Activated naive CD8-positive, alpha-beta T cell treated with anti-CD3 and anti-CD28 coated beads for 36 hours (primary cell): ENCODE data around the gene TRAPPC5. TPM values are rescaled to one million over a fixed set of nuclear protein-coding genes. Genes with fewer than 3 reads are reported as not detected.
A peak's percentile ranks its signal among the peaks of the same experiment; 100 is the strongest.

Source experiments
- DNase-seq: peaks from one replicate; pipeline ENCODE4 v3.0.0; 2021
- H3K27ac Mint-ChIP-seq: one replicate; pipeline ENCODE4 v1.8.0; 2022; ENCODE audit warnings: mild to moderate bottlenecking, moderate library complexity, mixed read lengths
- H3K27me3 Mint-ChIP-seq: one replicate; pipeline ENCODE4 v1.8.0; 2022; ENCODE audit warnings: mild to moderate bottlenecking, mixed read lengths
- H3K36me3 Mint-ChIP-seq: one replicate; pipeline ENCODE4 v1.8.0; 2021; ENCODE audit warnings: mild to moderate bottlenecking, mixed read lengths
- H3K4me1 Mint-ChIP-seq: one replicate; pipeline ENCODE4 v1.8.0; 2021; ENCODE audit warnings: mixed read lengths
- H3K4me3 Mint-ChIP-seq: one replicate; pipeline ENCODE4 v1.8.0; 2022; ENCODE audit warnings: mild to moderate bottlenecking, moderate library complexity, mixed read lengths
- H3K9me3 Mint-ChIP-seq: one replicate; pipeline ENCODE4 v1.8.0; 2022; ENCODE audit warnings: mixed read lengths
- total RNA-seq, 2 experiments: library from RNA; stranded (reverse); gene quantifications; one replicate each; pipeline ENCODE4 v1.2.3, GENCODE V29; 2021

The TRAPPC5 gene
- 10 to 100 TPM; 83.3 to 83.8 TPM for total RNA-seq

DNA sequence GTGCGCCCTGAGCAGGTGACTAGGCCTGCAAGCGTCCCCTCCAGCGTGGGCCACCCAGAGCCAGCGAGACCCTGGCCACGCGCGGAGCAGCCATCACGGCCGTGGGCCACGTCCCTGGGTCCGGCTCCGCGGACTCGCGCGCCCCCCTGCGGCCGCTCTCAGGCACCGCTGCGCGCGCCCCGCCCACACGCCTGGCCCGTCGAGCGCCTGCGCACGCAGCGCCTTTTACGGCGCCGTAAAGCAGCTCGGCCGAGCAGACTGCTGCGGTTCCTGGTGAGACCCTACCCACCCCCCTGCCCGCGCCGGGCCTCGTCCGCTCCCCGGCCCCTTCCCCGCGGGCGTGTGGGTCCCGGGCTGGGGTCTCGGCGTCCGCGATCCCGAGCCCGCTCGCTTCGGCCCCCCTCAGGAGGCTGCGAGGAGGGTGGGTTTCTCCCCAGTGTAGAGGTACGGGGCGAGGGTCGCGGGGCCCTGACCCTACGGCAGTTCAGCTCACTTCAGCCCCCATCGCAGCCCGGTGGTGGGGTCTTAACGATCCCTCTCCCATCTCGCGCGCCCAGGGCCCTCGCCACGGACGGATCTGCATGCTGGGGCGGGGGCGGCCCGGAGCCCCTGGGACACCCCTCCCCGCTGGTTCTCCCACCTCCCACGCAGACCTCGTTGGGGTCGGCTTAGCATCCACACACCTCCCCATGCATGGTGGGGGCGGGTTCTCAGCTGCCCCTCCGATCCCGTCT is at the start of gene TRAPPC5:
Gene TRAPPC5, plus strand, starts transcription at position 228 of the 734 bp plus-strand sequence. CDS start 1,421 bp downstream, outside the sequence.
- peaks cover 24% of the 10 kb centered on the region for H3K27me3 Mint-ChIP-seq
- peaks cover 53% of the 10 kb centered on the region for H3K4me1 Mint-ChIP-seq

DNA sequence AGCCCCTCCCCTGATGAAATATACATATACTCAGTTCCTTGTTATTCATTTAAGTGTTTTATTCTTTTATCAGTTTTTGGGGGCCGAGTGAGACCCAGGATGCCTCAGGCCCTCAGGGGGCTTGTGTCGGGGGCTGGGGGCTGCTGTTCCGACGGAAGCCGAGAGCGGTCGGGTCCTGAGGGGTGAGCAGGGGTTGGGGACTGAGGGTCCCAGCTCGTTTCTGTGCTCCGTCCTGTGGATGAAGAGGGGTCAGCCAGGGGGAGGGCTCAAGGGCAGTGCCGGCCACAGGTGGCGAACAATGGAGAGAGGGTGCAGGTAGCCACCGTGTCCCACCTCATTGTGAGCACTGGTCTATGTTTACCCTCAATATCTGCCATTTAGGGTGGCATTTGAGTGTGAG is 49.1 kb upstream of the TRAPPC5 start:
- Mint-ChIP-seq H3K27me3 (no peaks in the 10 kb centered on the region), H3K36me3 (peaks cover 6% of the 10 kb centered on the region), H3K27ac (no peak overlapping the region), H3K9me3 (no peaks in the 10 kb centered on the region), H3K4me1 (peaks cover 24% of the 10 kb centered on the region), H3K4me3 (no peak overlapping the region)
- no peak for DNase-seq

More for the DNA sequence above, at the start of gene TRAPPC5:
- Mint-ChIP-seq H3K36me3 (peaks cover 11% of the 10 kb centered on the region), H3K4me3 (peak within 1 kb of the TSS; percentile 94), H3K9me3 (no peaks in the 10 kb centered on the region), H3K27ac (peak within 1 kb of the TSS; percentile 94)
- peak; percentile 91 for DNase-seq

DNA sequence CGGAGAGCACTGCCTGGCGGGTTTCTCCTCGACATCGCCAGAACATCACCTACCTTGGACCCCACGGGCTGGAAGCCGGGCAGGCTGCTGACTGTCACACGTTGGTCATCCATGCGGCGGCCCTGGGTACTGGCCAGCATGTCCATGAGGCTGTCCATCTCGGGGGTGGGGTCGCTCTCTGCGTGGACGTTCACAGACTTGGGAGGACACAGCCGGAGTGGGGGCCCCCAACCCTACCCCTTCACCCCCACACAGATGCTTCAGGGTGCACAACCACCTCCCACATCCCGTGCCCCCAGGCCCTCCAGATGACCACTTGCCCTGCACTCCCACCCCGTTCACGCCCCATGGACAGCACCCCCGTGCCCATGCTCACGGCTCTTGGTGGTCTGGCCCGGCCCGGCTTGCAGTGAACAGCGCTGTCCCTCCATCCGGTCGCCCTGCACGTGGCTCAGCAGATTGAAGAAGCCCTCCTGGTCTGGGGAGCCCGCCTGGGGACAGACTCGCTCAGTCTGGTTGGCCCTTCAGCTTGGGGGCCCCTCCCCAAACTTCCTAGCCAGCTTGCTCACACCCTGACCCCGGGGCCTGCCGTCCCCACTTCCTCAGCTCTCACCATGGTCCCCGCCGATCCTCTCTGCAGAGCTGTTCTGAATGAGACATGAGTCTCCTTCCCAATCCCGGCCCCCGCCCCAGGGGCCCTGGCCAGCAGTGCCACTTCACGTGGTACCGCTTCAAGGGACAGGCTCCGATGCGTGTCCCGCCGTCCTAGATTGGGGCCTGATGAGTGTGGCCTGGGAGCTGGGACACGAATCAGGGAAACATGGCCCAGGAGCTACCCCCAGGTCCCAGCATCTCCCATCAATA is 48.1 kb upstream of the TRAPPC5 start:
- Mint-ChIP-seq H3K27ac (no peak overlapping the region), H3K4me1 (peaks cover 26% of the 10 kb centered on the region), H3K4me3 (no peak overlapping the region)

DNA sequence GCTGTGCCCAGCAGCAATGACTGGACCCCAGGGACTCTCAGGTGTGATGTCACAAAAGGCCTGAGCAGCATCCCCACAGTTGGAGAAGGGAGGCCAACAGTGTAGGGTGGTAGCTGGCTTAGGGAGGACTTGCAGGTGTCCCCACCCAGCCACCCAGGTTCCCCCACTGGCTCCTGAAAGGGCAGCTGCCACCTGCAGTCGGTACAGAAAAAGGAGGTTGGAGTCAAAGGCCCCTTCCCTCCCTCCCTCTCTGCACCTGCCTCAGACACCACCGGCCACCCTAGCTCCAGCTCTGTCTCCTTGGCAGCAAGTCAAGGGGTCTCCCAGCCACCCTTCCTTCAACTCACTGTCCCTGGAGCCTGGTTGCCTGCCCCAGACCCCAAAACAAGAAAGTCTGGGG is 46.9 kb upstream of the TRAPPC5 start, which contains the start of gene PCP2:
Gene PCP2, minus strand, starts transcription at position 22 of the 400 bp plus-strand sequence. CDS start 262 bp downstream, outside the sequence.
- Mint-ChIP-seq H3K9me3 (no peaks in the 10 kb centered on the region), H3K4me1 (peaks cover 21% of the 10 kb centered on the region), H3K36me3 (peaks cover 4% of the 10 kb centered on the region), H3K4me3 (no peak within 1 kb of the TSS), H3K27ac (no peak within 1 kb of the TSS), H3K27me3 (no peaks in the 10 kb centered on the region)
- no peak for DNase-seq

More for the DNA sequence above, 48.1 kb upstream of the TRAPPC5 start:
- Mint-ChIP-seq H3K27me3 (no peaks in the 10 kb centered on the region), H3K9me3 (no peaks in the 10 kb centered on the region), H3K36me3 (peaks cover 4% of the 10 kb centered on the region)
- DNase-seq, result no peak

DNA sequence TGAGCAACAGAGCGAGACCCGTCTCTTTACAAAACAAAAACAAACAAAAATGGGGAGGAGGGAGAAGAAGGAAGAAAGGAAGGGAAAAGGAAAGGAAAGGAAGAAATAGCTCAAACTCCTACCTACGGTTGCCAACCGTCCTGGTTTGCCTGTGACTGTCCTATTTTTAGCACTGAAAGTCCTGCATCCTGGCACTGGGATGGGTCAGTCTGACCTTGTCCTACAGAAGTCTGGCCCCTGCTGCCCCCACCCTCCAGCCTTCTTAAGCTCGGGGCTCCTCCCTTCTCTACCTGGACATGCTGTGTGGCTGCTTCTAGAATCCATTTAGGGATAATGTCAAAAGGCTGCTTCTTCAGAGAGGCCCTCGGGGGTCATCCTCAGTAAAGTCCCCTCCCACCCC is 45.0 kb upstream of the TRAPPC5 start:
- Mint-ChIP-seq H3K36me3 (peaks cover 6% of the 10 kb centered on the region), H3K4me1 (peaks cover 17% of the 10 kb centered on the region), H3K4me3 (peak overlapping the region; percentile 48), H3K27me3 (no peaks in the 10 kb centered on the region), H3K27ac (no peak overlapping the region), H3K9me3 (no peaks in the 10 kb centered on the region)
- DNase-seq, result no peak

DNA sequence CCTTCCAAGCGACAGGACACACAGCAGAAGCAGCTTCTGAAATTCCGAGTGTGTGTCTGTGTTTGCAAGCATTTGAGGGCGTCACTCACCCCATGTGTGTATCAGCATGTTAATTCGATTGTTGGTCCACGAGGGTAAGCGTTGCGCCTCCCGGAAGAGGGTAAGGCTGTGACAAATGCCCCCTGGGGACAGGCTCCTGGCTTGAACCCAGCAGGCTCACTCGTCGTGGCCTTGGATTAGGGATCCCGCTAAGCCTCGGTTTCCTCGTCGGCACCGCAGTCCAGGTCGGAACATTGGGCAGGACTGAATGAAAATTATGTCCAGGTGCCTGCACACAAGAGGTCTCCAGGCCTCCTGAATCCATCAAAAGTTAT is 44.3 kb upstream of the TRAPPC5 start:
- Mint-ChIP-seq H3K4me3 (peak overlapping the region; percentile 85), H3K9me3 (no peaks in the 10 kb centered on the region), H3K4me1 (peaks cover 13% of the 10 kb centered on the region), H3K36me3 (peaks cover 6% of the 10 kb centered on the region), H3K27ac (peak overlapping the region; percentile 82), H3K27me3 (no peaks in the 10 kb centered on the region)
- DNase-seq, result no peak

DNA sequence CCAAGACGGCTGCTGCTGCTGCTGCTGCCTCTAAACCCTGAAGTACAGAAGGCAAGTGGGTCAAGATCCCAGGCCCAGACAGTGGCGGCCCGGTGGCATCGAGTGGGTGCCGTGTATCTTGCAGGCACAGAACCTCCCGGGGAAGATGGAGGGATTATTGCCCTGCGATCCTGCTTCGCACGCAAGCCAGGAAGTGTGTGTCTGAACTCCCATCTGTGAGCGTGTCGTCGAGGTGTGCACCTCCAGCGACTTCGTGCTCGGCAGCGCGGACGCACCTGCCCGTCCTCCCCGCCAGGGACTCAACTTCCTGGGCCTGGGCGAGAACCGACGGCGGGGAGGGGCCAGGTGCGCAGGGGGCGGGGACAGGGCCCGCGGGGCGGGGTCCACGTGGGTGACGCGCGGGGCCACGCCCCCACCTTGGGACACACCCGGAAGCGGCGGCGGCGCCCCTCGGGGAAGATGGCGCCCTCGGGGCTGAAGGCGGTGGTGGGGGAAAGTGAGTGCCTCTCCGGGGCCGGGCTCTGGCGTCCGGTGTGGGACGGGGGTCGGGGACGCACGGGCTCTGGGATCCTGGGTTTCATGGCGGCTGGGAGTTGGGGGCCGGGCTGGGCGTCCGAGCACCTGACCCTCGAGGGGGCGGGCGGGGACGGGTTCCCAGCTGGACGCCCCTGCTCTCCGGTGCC is 43.8 kb upstream of the TRAPPC5 start, which contains the start of gene STXBP2:
Gene STXBP2, plus strand, starts transcription at position 420 of the 683 bp plus-strand sequence. Its CDS starts 40 bp downstream, at position 460.
- Mint-ChIP-seq H3K27ac (peak within 1 kb of the TSS; percentile 82), H3K4me1 (peaks cover 9% of the 10 kb centered on the region), H3K27me3 (no peaks in the 10 kb centered on the region), H3K4me3 (peak within 1 kb of the TSS; percentile 85), H3K9me3 (no peaks in the 10 kb centered on the region), H3K36me3 (peaks cover 6% of the 10 kb centered on the region)
- DNase-seq, result peak; percentile 91

DNA sequence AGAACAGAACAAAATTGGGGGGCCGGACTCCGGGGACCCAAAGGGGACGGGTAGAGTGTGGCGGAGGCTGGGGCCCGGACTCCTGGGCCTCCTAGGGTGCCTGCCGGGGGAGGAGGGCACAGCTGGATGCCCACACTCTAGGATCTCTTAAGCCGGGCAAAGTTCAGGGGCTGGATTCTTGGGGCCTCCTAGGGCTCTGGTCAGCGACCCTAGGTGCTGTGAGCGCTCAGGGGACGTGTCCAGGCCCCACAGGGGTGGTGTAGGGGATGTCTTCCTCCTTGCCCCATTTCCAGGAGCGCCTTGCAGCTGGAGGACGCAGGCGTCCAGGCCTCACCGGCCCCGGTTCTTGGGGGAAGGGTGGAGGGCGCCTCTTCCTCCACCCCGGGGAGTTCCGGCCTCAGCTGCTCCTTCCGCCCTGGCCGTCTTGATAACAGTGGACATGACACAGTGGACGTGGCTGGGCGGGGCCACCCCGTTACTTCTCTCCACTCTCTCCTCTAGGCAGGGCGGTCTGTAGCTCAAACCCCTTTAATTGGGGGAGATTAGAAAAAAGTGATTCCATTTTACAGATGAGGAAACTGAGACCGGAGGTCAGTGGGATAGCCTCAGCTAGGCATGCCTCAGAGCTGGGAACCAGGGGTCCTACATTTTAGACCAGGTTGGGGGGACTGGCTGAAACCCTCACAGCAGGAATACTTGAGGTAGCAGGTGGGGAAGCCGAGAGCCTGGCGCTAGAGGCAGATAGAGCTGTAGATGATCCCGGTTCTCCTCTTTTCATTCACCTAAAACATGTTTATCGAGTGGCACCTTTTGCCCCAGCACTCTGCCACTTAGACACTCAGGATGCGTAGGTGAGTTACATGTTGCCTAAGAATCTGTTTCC is 43.0 kb upstream of the TRAPPC5 start:
- H3K36me3 Mint-ChIP-seq, result peaks cover 6% of the 10 kb centered on the region

DNA sequence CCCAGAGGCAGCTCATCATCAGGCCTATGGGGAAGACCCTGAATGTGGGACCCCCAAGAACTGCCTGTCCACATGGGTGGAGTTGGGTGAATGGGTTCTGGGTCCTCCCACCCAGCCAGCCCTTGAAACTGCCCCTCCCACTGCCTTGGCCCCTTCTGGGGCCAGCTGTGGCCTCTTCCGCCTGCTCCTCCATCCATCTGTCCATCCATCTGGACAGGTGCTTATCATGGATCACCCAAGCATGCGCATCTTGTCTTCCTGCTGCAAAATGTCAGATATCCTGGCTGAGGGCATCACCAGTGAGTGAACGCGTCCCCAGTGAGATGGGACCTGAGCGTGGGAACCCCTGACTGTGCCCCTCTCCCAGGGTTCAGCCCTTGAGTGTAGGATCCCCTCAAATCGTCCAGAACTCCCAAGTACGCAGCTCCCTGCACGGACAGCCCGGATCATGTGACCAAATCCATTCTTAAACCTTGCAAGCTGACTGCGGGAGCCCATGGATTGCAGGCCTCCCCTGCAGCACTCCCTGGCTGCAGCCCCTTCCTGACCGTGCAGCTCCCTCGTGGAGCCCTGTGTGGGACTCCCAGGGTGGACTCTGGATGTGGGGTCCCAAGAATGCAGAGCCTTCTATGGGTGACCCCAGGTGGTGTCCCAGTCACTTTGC is 41.7 kb upstream of the TRAPPC5 start:
- Mint-ChIP-seq H3K27me3 (no peaks in the 10 kb centered on the region), H3K4me3 (no peak overlapping the region)

More for the DNA sequence above, 43.0 kb upstream of the TRAPPC5 start:
- Mint-ChIP-seq H3K9me3 (no peaks in the 10 kb centered on the region), H3K27me3 (no peaks in the 10 kb centered on the region), H3K27ac (peak overlapping the region; percentile 82), H3K4me3 (peak overlapping the region; percentile 85), H3K4me1 (peaks cover 9% of the 10 kb centered on the region)
- no peak for DNase-seq

DNA sequence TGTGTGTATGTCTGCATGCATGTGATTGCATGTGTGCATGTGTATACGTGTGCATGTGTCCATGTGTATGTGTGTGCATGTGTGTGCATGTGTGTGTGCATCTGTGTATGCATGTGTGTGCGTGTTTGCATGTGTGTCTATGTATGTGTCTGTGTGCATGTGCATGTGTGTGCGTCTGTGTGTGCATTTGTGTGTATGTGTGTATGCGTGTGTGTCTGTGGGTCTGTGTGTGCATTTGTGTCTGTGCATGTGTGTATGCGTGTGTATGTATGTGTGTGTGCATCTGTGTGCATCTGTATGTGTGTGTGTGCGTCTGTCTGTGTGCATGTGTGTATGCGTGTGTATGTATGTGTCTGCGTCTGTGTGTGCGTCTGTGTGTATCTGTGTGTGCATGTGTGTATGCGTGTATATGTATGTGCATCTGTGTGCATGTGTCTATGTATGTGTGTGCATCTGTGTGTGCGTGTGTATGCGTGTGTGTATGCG is 40.7 kb upstream of the TRAPPC5 start:
- Mint-ChIP-seq H3K27me3 (no peaks in the 10 kb centered on the region), H3K27ac (no peak overlapping the region), H3K4me1 (peaks cover 10% of the 10 kb centered on the region), H3K36me3 (peaks cover 11% of the 10 kb centered on the region), H3K4me3 (no peak overlapping the region), H3K9me3 (no peaks in the 10 kb centered on the region)
- no peak for DNase-seq

More for the DNA sequence above, 41.7 kb upstream of the TRAPPC5 start:
- DNase-seq, result no peak
- Mint-ChIP-seq H3K9me3 (no peaks in the 10 kb centered on the region), H3K36me3 (peaks cover 11% of the 10 kb centered on the region), H3K27ac (no peak overlapping the region), H3K4me1 (peaks cover 10% of the 10 kb centered on the region)

DNA sequence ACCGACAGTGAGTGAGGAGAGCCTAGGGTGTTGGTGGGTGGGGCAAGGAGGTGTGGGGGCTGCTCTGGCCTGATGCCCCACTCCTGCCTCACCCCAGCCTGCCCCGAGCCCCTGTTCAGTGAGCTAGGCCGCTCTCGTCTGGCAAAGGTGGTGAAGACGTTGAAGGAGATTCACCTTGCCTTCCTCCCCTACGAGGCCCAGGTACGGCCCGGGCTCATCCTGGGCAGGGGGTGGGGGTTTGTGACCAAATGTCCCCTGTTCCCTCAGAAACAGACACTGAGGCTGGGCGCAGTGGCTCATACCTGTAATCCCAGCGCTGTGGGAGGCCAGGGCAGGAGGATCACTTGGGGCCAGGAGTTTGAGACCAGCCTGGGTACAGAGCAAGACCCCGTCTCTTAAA is 39.8 kb upstream of the TRAPPC5 start:
- no peak overlapping the region for H3K4me3 Mint-ChIP-seq
- no peak for DNase-seq
- H3K27ac Mint-ChIP-seq, result no peak overlapping the region

DNA sequence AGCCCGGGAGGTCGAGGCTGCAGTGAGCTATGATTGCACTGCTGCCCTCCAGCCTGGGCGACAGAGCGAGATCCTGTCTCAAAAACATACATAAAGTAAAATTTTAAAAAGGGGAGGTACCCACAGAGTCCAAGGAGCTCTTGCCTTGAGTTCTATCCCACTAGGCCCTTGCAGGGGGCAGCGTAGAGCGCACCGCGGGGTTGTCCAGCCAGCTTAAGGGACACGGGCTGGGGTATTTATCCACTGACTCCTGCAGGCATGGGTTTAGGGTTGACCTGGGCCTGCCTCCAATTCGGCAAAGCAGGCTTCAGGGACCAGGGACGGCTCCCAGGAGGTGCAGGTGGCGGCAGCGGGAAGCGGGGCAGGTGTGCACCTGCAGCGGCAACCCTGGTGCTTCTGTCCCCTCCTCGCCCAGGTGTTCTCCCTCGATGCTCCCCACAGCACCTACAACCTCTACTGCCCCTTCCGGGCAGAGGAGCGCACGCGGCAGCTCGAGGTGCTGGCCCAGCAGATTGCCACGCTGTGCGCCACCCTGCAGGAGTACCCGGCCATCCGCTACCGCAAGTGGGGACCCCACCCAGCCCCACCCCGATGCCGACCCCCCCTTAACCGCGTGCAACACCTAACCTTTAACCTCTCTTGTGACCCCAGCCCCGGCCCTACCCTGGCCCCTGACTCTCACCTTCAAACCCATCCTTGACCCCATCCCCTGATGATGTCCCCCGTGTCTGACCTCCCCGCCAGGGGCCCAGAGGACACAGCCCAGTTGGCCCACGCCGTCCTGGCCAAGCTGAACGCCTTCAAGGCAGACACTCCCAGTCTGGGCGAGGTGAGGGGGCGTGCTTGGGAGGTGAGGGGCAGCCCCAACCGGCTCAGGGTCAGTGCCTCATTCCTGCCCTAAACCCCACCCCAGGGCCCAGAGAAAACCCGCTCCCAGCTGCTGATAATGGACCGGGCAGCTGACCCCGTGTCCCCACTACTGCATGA is 39.0 kb upstream of the TRAPPC5 start:
- no peaks in the 10 kb centered on the region for H3K27me3 Mint-ChIP-seq
- no peak for DNase-seq
- peaks cover 10% of the 10 kb centered on the region for H3K4me1 Mint-ChIP-seq
- H3K36me3 Mint-ChIP-seq, result peaks cover 11% of the 10 kb centered on the region
- H3K27ac Mint-ChIP-seq, result no peak overlapping the region
- H3K9me3 Mint-ChIP-seq, result no peaks in the 10 kb centered on the region
- H3K4me3 Mint-ChIP-seq, result no peak overlapping the region

More for the DNA sequence above, 39.8 kb upstream of the TRAPPC5 start:
- peaks cover 10% of the 10 kb centered on the region for H3K4me1 Mint-ChIP-seq
- no peaks in the 10 kb centered on the region for H3K27me3 Mint-ChIP-seq
- H3K9me3 Mint-ChIP-seq, result no peaks in the 10 kb centered on the region
- H3K36me3 Mint-ChIP-seq, result peaks cover 11% of the 10 kb centered on the region
